ENCODE data around the gene CUEDC1.

DNA sequence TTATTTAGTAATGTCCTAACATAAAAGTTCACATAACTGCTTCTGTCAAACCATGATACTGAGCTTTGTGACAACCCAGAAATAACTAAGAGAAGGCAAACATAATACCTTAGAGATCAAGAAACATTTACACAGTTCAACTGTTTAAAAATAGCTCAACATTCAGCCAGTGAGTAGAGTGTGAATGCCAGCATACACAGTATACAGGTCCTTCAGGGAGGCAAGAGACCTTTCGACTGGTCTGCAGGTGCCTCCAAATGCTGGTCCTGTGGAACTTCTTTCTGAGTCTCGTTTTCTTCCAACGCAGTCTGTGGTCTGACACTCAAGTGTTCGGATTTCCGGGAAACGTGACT, 115.7 kb downstream of the CUEDC1 start:
- no peak for TF ChIP-seq EZH2 (IDR thresholded peaks at IDR 0.05; ENCODE audit: insufficient read depth, poor library complexity, severe bottlenecking)
- TF ChIP-seq EZH2phosphoT487 (IDR thresholded peaks at IDR 0.05; ENCODE audit: insufficient read depth, low read depth), result no peak
